Right forelimb (tissue), 1 donor: ENCODE data around the gene DGAT2L6.

Experiments used
- DNase-seq: peaks from one replicate; pipeline ENCODE4 v3.0.0-alpha.2; 2018

DGAT2L6 gene, protein sequence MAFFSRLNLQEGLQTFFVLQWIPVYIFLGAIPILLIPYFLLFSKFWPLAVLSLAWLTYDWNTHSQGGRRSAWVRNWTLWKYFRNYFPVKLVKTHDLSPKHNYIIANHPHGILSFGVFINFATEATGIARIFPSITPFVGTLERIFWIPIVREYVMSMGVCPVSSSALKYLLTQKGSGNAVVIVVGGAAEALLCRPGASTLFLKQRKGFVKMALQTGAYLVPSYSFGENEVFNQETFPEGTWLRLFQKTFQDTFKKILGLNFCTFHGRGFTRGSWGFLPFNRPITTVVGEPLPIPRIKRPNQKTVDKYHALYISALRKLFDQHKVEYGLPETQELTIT

DNA sequence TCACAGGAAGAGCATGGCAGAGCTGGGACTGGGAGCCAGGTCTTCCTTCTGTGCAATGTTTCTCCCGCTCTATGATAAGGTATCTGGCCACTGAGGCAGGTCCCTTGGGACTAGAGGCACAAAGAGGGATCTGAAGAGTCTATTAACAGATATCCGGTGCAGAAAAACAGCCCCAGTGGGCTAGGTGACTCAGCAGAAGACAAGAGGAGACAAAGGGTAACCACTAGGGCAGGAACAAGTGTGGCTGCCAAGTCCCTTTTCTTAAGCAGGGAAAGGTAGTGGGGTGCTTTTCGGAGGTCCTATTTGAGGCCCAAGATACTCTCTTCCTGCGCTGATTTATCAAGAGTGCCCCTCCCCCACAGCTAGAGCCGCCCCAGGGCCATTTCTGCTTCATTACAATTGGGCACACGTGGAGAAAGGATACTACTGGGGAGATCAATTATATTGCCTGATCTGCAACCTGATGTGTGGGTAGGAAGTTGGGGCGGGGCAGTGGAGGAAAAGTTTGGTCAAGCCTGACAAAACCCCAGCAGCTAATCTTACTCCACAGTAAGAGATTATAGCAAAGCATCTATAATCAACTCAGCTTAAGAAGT lies at the start of gene DGAT2L6:
TSS of gene DGAT2L6 (plus strand) at position 546 of the 596 bp plus-strand sequence. CDS start 100 bp downstream, outside the sequence.
- no peak for DNase-seq

DNA sequence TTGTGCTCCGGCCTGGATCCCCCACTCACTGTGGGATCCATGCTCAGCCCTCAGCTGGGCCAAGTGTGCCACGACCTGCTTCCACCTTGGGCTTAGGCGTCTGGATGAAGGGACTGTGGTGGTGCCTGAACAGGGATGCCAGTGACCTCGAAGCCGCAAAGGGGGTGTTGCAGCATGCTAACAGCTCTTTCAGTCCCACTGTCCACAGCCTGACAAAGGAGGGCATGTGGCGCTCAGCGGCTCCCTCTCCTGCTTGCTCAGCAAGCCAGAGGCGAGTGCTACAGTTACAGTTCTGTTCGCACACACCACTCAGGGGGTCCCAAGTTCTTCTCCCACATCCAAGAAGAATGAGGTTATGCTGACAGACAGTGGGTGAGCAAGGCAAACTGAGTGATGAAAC lies 49.2 kb upstream of the DGAT2L6 start:
- no peak for DNase-seq

DNA sequence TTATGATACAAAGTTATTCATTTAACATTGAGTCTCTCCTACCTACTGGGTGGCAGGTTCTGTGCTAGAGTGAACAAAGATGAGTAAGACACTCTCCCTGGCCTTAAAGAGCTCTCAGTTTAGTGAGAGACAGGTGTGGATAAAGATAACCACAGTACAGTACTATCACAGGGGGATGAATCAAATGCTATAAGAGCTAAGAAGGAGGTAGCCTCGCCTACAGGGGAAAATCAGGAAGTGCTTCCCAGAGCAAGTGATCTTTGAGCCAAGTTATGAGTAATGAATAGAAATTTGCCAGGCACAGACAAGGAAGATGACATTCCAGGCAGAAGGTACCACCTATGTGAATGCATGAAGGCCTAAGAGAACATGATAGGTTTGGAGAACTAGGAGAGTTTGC lies 47.5 kb upstream of the DGAT2L6 start:
- no peak for DNase-seq

DNA sequence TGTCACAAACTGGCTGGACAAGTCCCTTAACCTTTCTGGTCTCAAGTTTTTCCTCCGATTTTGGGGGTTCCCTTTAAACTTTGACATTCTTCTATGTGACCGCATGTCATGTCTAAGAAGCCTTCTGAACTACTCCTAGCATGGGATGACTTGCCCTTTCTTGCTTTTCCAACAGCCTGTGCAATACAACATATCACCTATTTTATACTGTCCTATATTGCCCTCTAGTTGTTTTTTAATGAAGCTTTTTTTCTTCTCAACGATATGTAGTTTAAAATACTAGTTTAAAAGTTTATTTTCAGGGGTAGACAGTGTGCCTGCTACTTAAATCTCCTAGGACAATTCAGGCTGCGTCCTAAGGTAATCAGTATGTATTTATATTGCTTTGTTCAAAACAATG lies 45.1 kb upstream of the DGAT2L6 start:
- no peak for DNase-seq

DNA sequence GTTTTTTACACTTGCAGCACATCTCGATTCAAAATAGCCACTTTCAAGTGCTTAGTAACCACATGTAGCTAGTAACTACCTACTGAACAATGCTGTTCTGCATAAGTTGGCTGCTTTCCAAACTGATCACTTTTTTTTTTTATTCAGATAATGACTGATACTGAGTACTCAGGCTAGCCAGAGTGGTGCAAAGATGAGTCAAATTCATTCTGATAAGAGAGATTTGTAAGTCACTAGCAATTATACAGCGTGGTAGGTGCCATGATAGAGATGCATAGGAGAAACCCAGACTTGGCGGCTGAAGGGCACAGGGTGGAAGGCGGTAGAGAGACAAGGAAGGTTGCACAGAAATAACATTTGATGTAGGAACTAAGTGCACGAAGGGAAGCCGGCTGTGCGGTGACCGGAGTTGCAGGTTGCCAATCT lies 44.4 kb upstream of the DGAT2L6 start:
- no peak for DNase-seq

DNA sequence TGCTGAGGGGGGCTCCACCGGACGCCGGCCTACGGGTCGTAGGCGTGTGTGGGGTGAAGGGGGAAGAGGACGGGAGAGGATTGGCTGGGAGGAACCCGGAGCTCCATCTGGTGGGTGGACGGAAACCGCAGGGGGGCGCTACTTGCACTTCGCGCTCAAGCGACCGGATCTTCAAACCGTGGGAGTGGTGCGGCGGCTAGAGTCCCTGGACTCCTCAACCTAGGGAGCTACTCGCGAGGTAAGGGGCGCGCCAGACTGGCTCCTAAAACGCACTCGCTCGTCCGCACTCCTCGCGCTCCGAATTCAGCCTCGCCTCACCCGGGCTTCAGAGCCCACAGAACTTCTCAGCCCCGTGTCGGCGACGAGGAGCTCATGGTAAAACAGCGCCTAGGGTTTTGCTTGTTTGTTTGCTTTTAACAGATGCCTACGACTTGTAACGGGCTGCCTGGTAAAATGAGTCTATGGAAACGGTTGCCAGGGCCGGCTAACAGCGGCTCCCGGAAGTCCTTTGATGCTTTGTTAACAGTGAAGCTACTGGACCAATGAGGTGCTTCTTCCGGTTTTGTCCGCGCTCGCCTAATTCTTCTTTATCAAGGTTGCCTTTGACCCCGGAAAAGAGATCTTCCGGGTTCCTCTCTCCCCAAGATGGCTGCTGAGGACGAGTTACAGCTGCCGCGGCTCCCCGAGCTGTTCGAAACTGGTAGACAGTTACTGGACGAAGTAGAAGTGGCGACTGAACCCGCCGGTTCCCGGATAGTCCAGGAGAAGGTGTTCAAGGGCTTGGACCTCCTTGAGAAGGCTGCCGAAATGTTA lies 43.8 kb upstream of the DGAT2L6 start, which contains the start of gene IGBP1:
TSS of gene IGBP1 (plus strand) at position 145 of the 813 bp plus-strand sequence. CDS start at position 646, 501 bp downstream.
- peak; percentile 83 for DNase-seq

DNA sequence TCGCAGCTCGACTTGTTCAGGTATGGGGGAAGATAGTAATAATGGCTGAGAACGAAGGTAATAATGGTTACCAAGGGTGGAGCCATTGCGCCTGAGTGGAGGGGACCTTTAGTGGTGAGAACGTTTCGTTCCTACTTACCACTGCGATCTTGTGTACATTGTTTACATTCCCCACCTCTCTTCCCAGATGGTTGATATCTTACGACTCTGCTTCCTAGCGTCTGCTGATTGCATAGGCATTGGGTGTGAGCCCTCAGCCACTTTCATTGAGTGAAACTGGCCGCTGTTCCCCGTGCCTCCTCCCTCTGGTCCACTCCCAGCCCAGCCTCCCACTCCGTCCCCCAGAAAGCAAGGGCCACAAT lies 43.2 kb upstream of the DGAT2L6 start:
- no peak for DNase-seq

DNA sequence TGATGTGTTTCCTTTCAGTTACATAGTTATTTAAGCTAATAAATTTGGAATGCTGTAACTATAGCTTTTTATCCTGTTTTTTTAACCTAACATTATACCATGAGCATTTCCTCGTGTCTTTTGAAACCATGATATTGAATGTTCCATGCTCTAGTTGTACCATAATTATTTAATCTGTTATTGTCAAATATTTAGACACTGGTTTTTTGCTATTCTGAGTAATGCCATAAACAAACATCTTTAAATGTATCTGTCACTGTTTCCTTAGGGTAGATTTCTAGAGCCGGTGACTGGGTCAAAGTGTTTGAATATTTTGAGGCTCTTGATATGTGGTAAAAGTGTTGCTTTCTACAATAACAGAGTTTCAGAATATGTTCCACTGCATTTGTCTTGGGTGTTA lies 38.7 kb upstream of the DGAT2L6 start:
- no peak for DNase-seq

DNA sequence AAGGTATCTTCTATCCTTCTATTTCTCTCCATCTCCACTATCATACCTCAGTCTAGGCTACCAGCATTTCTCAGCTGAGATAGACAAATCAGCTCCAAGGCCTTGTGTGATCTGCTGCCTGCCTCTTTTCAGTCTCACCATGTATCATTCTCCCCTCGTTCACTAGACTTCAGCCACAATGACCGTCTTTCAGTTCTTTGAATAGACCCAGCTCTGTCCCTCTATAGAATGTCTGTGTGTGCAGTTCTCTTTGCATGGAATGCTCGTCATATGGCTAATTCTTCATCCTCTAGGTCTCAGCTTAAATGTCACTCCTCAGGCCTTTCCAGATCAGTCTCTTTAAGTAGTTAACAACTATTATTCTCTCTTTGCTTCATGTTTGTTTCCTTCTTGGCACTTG lies 37.5 kb upstream of the DGAT2L6 start:
- no peak for DNase-seq

DNA sequence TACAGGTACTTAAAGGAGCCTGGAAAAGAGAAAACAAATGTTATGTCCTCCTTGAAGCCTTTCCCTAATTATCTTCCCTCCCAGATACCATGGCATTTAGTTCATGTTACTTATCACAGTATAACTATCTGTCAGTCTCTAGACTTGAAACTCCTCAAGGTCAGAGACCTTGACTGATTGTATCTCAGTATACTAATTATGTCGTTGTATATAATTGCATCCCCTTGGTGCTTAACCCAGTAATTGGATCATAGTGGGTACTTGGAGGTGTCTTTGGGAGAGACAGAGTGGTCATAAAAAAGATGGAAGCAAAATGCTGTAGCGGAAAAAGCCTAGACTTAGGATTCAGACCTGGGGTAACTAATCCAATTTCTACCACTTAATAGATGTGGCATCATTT lies 35.9 kb upstream of the DGAT2L6 start:
- no peak for DNase-seq

DNA sequence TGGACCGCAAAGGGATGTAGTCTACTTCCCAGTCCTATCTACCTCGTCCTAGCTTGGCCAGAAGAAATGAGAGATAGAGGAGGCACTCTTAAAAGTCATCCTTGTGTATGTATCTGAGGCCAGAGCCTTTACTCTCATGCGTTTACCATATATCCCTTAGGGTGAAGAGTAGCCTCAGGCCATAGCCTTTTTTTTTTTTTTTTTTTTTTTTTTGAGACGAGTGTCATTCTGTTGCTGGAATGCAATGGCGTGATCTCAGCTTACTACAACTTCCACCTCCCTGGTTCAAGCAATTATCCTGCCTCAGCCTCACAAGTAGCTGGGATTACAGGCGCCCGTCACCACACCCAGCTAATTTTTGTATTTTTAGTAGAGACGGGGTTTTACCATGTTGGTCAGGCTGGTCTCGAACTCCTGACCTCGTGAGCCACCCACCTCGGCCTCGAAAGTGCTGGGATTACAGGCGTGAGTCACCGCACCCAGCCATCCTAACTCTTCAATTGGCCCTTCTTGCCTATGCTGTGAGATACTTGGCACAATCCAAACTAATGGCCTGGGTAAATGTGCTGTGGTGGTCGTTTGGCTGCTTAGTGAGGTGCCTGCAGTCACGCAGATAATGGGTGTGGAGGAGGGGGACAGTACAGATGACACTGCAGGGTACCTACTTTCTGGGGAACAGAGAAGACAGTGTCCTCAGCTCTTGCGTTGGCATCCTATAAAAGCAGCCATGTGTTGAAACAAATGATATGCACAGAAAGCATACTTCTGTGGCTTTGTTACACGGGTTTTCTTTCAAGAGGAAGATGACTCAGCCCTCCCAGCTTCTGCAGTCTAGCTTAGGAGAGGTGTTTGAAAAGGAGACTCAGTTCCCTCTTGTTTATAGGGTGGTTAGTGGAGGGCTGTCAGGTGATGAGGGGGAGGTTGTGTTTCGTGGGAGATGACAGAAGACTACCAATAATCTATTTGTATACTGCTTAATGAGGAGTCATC lies 10.4 kb upstream of the DGAT2L6 start:
- DNase-seq: no peak

DNA sequence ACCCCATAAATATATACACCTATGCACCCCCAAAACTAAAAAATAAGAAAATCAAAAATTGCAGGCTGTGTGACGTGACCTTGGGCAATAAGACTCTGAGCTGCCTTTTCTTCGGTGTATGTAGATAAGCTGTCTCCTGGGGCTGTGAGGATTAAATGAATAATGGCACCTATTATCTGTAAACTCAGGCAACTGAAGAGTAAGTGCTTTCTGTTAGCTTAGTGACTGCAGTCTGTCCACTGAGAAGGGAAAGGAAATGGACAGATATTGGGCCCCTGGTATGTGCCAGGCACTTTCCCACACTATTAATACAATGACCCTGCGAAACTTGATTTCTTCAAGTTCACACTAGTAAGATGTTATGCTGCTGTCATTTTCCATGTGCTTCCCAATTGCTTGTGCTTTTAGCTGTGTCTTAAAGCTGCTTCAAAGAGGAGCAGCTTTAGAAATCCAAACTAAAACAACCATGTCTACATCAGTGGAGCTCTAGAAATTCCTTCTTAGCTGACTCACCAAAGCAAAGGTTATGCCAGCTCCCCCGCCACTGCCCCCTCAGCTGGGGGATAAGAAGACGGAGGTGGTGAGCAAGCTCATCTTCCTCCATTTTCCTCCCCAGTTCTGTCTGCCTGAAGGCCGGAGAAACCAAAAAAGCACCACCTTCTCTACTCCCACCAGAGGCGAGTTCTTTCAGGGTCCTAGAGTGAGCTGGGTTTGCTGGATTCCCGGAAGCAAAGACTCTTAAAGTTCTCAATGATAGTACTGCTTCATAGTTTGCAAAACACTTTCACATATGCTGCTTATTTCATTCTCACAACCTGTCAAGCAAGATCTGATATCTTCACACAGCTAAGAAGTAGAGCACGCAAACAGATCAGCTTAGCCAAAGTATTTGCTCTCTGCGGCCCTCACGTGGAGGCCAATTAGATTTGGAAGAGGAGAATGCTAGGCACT lies 8.8 kb upstream of the DGAT2L6 start:
- peak; percentile 45 for DNase-seq

DNA sequence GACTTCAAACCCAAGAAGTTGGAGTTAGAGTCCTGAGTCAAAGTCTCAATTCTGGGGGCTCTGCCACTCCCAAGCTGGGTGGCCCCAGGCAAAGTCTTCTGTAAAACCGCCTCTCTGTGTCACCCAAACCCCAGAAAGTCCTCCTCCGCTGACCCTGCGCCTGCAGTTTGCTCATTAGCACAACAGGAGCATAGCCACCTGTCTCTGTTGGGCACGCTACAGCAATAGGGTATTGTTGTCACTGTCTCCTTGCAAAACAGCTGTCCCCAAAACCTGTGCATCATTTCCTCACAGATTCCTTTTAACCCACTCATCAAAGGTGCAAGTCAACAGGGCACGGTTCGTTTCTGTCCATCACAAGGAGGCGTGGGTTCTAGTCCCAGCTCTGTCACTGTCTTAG lies 8.0 kb upstream of the DGAT2L6 start:
- DNase-seq: no peak

DNA sequence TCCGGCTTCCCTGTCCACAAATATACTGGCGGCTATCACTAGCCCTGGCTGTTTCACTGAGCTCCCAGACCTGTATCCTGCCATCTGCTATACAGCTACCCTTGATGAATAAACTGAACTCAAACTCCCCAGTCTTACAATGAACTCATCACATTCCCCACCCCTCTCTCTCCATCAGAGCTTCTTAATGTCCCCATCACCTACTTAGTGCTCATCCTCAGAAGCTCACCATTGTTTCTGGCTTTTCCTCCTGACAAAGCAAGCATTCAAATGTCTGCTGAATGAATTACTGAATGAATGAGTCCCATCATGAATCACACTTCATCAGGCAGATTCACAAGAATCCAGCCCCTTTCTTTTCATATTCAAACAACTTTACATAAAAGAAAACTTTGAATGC lies 5.7 kb upstream of the DGAT2L6 start:
- no peak for DNase-seq

DNA sequence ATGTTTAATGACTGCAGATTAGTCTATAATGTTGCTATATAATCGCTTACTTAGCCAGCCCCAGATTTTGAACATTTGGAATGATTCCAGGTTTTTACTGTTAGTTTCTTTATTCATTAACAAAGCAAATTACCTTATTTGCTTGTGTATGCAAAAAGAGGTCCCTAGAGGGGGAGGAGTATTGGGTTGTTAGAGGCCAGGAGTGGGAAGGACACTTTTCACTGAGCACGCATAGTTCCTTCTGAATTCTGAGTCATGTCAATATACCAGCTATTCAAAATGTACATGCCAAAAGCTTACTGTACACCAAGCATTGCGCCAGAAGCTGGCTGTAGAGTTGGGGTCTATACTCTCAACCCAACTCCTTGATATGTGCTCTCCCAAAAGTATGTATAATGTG lies 5.1 kb upstream of the DGAT2L6 start:
- no peak for DNase-seq

DNA sequence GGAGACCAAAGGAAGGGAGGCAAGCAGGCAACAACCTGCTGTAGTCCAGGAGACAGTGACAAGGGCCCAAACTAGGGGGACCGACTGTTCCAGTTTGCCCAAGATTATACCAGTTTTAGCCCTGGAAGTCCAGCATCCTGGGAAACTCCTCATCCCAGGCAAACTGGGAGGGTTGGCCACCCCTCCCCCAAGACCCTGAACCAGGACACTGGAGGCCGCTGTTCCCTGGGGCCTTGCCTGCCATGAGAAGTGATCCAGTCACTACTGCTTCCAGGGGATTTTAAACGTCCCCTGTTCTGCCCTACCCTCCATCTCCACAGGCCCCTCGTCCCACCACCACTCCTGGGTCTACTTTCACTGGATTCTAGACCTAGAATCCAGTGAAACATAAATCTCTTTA lies 4.3 kb upstream of the DGAT2L6 start:
- DNase-seq: no peak

DNA sequence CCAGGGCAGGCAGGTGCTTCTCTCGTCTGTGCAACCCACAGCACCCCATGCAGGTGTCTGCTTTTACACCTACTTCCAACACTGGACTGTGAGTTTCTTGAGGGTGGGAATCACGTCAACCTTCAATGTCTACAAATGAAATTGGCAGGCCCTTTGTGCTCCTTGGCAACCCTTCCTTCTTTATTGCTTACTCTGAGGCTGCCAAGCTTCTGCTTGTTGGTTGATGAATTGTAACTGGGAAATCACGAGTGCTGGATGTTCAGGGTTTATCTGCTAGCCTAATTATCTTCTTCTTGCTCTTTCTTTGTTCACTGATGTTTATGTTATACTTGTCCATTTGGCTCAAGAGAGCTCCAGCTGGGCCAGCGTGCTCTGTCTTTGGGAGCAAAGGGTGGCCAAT lies 2.5 kb upstream of the DGAT2L6 start:
- no peak for DNase-seq

DNA sequence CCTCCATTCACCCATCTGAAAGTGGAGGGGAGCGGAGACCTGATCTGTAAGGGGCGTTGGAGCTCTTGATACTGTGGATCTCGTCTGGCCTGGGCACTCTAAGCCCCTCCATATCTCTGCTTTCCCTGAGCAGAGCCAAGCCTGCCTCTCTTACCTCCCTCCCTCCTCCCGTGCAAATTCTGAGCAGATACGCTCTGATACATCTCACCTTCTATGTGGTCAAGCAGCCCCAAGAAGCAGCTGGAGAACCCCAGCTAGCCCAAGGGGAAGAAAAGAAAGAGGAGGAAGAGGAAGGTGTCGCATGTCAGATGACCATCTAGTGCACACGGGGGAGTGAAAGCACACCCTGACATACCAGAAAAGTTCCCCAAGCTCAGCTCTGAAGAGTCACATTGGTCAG lies 1.9 kb upstream of the DGAT2L6 start:
- no peak for DNase-seq

DNA sequence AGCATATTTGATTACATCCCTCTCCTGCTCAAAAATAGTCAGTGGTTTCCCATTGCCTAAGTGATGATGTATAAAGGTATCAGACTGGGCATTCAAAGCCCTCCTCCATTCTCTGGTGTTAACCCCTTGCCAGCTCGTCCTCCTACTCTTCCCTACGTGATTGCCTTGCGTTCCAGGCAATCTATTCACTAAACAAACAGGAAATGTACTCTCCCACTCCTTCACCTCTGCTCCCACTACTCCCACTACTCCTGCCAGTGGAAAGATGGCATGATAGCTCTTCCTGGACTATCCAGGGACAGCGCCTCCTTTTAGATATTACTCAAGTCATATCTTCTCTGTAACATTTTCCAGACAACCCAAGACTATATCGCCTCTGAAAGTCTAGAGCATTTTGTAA lies 5.8 kb downstream of the DGAT2L6 start:
- DNase-seq: no peak

DNA sequence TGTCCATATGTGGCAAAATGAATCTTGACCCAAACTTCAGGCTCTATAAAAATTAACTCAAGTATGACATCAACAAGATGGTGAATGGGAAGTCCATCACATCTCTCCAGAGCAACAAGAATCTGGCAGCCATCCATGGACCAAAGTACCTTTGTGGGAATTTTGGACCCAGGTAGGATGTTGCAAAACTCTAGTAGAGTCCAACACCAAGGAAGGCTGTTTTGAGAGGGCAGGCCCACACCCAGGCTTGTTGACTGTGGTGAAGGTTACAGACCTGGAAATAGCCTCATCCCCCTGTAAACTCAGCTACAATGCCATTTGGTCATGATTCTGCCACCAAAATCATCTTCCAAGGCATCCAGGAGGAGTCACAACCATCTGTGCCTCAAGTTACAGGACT lies 12.9 kb downstream of the DGAT2L6 start:
- DNase-seq: no peak

DNA sequence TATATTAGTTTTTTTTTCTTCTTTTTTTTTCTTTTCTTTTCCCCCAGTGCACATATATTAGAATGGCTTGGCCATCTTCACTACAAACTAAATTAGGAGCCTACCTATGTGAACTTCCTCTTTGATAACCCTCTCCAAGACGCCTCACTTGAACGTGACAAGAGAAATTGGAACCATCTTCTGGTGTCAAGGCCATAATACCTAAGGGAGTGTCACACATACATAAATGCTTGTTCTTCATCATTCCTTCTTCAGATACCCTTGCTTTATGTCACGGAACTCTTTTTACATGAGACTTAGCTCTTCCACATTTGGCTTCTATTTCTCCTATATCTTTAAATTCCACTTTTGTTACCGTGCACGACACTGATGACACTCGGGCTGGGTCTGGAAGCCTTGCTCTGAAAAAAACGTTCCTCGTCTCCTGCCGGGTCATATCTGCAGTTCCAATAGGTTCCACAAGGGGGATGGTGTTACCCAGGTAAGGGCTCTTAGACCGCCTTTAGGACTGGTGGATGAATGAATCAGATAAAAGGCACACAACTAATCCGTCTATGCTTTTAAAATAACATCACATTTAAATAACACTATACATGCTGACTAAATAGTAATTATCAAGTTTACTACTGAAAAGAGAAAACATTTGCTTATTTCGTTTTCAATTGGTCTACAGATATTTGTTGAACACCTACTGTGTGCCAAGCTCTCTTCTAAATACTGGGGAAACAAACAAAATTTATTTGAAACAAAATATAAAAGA lies 19.9 kb downstream of the DGAT2L6 start:
- no peak for DNase-seq
